ENCODE measurements around the gene MS4A18.

GRCh38 chr11:60711276-60711675 is 13.2 kb upstream of the MS4A18 start:
- TF ChIP-seq CTCF (IDR thresholded peaks at IDR 0.05; ENCODE audit: poor library complexity) (no peak), EZH2phosphoT487 (IDR thresholded peaks at IDR 0.05; ENCODE audit: low read depth, severe bottlenecking, unreplicated experiment) (no peak)
